Stimulated activated CD8-positive, alpha-beta memory T cell treated with anti-CD3 and anti-CD28 coated beads, Interleukin-4, amount 100 ng/mL, for 4 hours (primary cell): ENCODE results near the gene CHORDC1.
"Not testable (repeated sequence)": the region's sequence is repeated elsewhere in the genome, so short reads cannot be mapped to it uniquely, and the experiment has no call there.

Experiments
- DNase-seq, 2 donors: peaks; one replicate each; pipeline ENCODE4 v3.0.0-alpha.2; 2020; ENCODE audit warnings: low read depth in 2 of 2, low spot score in 1 of 2

The CHORDC1 gene

GRCh38 chr11:90218606-90219005, 4.2 kb downstream of the CHORDC1 start:
- DNase-seq = no peak

GRCh38 chr11:90216611-90217010, 6.2 kb downstream of the CHORDC1 start:
- DNase-seq = no peak

- no peak for DNase-seq
These were observed 9.5 kb downstream of the CHORDC1 start for GRCh38 chr11:90213322-90213721.

- no peak for DNase-seq
These were observed 14.0 kb downstream of the CHORDC1 start for GRCh38 chr11:90208857-90209256.

- not testable (repeated sequence) for DNase-seq
These were observed 14.9 kb downstream of the CHORDC1 start for GRCh38 chr11:90207992-90208391.

- DNase-seq = no peak
These were observed 17.8 kb downstream of the CHORDC1 start for GRCh38 chr11:90204832-90205646.

GRCh38 chr11:90204407-90204806, 18.4 kb downstream of the CHORDC1 start:
- no peak for DNase-seq

GRCh38 chr11:90202342-90202741, 20.5 kb downstream of the CHORDC1 start:
- no peak for DNase-seq

GRCh38 chr11:90197377-90197776, 25.5 kb downstream of the CHORDC1 start:
- DNase-seq = no peak

- DNase-seq = no peak
These were observed 29.8 kb downstream of the CHORDC1 start for GRCh38 chr11:90192869-90193582.

- no peak for DNase-seq
These were observed 33.8 kb downstream of the CHORDC1 start for GRCh38 chr11:90189011-90189410.

- DNase-seq = no peak
These were observed 35.0 kb downstream of the CHORDC1 start for GRCh38 chr11:90187839-90188238.

- DNase-seq = no peak
These were observed 42.9 kb downstream of the CHORDC1 start for GRCh38 chr11:90179923-90180322.

GRCh38 chr11:90178751-90179150, 44.1 kb downstream of the CHORDC1 start:
- no peak for DNase-seq

GRCh38 chr11:90176069-90176468, 46.8 kb downstream of the CHORDC1 start:
- DNase-seq = no peak

- DNase-seq = no peak
These were observed 51.5 kb downstream of the CHORDC1 start for GRCh38 chr11:90171359-90171758.

- DNase-seq = no peak
These were observed 54.3 kb downstream of the CHORDC1 start for GRCh38 chr11:90168571-90168970.

- DNase-seq = not testable (repeated sequence)
These were observed 55.1 kb downstream of the CHORDC1 start for GRCh38 chr11:90167704-90168103.

- not testable (repeated sequence) for DNase-seq
These were observed 55.8 kb downstream of the CHORDC1 start for GRCh38 chr11:90166982-90167573.
